GM19455 (cell line): ENCODE results near the gene ITLN1.
"Not testable (repeated sequence)": the region's sequence is repeated elsewhere in the genome, so short reads cannot be mapped to it uniquely, and the experiment has no call there.

Source experiments
- ATAC-seq: cut with Tn5 transposase; IDR thresholded peaks from one replicate; pipeline ENCODE4 v1.9.1; 2021; ENCODE audit not compliant: unreplicated experiment

Gene ITLN1

GRCh38 chr1:160883581-160884513, 1.1 kb downstream of the ITLN1 start:
- no peak for ATAC-seq

- ATAC-seq = no peak
These were observed 2.4 kb downstream of the ITLN1 start for GRCh38 chr1:160882582-160882981.

GRCh38 chr1:160881264-160881663, 3.7 kb downstream of the ITLN1 start:
- not testable (repeated sequence) for ATAC-seq

DNA sequence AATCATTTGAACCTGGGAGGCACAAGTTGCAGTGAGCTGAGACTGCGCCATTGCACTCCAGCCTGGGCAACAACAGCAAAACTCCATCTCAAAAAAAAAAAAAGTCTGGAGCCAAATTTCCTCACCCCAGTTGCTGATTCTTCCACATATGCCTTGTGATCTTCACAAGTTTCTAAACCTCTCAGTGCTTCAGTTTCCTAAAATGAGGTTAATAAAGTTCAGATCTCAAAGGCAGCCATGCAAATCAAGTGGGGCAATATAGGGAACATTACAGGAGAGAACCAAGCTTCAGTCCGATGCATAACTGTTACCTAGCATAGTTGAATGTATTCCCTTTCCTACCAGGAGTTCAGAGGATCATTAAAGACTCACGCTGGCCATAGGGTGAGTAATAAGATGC, 4.8 kb downstream of the ITLN1 start:
- no peak for ATAC-seq

- no peak for ATAC-seq
These were observed 5.9 kb downstream of the ITLN1 start for GRCh38 chr1:160879056-160879455.

DNA sequence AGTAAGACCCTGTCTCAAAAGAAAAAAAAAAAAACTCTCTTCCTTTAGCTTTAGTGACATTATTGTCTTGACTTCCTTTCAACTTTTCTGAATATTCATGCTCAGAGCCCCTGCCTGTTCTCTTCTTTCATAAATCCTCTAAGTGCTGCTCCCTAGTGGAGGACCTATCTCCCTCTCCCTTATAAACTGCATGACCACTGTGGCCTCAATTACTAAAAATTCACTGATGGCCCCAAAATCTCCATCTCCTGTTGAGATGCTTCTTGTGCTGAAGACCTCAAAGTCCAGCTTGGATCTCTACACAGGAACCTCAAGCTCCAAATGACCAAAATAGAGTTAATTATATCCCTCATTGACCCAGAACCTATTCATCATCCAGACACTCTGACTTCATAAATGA, 7.8 kb downstream of the ITLN1 start:
- no peak for ATAC-seq

DNA sequence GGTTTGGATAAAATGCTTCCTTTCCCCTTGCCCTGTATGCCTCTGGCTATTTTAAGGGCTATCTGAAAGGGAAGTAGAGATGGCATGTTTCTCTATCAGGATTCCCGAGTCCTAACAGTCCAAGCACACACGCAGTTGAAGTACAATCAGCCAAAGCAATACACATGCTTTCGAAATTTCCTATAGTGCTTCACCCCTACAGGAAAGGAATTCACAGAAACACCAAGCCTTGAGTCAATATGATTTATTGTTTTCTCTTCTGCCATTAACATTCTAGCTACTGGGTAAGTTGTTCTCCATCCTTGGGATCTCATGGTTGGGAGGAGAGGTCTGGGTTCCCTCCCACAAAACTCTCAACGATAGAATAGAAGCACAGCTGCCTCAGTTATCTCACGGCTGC, 8.7 kb downstream of the ITLN1 start:
- ATAC-seq = no peak

GRCh38 chr1:160875591-160875990, 9.4 kb downstream of the ITLN1 start:
- not testable (repeated sequence) for ATAC-seq

GRCh38 chr1:160874935-160875334, 10.0 kb downstream of the ITLN1 start:
- no peak for ATAC-seq

DNA sequence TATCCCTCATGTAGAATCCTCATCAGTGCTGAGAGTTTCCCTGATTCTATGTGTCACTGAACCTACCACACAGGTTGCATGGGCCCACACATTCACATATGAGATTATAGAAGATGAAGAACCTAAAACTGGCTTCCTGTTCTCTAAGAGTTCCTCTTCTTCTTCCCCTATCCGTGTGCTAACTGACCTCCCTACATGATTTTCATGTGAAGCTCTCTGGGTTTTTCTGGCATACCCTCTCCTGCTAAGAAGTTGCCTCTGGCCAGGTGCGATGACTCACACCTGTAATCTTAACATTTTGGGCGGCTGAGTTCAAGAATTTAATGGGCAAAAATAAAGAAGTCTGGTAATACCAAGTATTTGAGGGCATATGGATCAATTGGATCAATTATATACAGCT, 16.8 kb downstream of the ITLN1 start:
- ATAC-seq = no peak

GRCh38 chr1:160867651-160868050, 17.3 kb downstream of the ITLN1 start:
- not testable (repeated sequence) for ATAC-seq

DNA sequence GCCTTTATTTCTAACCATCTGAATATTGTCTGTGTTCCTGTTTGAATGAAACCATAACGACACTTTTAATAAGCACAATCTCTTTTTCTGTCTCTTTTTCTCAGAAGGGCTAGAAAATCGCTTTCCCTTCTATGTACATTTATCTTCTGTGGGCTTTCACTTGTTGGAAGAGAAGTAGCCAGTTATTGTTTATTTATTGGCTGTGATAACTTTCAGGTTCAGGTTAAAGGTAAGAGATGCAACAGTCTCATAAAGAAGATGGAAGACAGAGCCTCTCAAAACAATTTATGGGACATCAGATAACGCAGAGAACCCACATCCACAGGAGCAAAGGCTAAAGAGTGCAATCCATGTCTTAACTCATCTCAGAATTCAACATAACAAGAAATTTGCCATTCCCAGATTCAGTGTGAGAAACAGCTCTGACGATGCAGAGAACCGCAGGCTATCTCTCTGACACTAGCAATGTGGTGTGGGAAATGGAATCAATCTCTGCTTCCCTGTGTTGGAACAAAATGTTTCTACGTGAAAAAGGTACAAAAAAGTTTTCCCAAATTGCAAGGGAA, 18.2 kb downstream of the ITLN1 start:
- no peak for ATAC-seq

DNA sequence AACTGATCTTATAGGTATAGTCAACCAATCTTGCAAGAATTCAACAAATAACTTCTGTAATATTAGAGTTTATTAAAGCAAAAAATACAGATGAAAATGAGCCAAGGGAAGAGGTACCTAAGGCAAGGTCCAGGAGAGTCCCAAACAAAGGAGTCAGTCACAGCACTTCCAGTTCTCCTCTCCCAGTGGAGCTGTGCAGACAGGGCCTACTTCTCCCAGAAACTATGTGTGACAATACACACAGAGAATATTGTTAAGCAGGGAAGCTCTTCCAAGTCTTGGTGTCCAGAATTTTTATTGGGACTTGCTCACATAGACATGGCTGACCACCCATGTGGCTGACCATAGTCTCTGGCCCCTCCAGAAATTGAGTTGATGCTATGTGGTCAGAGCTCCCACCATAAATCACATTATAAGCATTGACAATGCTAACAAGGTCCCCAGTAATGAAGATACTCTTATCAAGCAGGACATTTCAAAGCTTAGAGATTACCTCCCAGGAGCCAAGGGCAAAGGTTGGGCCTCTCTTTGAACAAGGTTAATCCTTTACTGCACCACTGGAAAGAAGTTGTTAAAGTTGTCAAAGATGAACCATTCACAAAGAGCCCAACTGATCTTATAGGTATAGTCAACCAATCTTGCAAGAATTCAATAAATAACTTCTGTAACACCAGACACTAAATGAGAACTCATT, 18.8 kb downstream of the ITLN1 start:
- ATAC-seq = no peak

GRCh38 chr1:160865337-160865736, 19.6 kb downstream of the ITLN1 start:
- ATAC-seq = no peak

DNA sequence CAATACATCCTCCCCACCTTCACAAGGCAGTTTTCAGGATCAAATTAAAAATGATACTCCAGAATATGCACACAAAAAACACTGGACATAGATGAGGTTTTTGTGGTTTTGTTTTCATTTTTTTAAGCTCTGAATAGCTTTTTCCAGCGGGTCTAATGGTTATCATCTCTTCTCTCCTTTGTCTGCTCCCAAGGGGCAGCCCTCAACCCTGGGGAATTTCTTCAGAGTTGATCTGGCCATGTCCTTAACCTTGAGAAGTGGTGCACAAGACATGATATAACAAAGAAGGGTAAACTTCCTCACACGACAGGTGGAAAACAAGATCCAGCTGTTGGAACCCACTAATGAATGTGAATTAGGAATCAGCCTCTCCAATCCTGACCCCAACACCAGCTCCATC, 20.8 kb downstream of the ITLN1 start:
- no peak for ATAC-seq

- ATAC-seq = no peak
These were observed 21.2 kb downstream of the ITLN1 start for GRCh38 chr1:160863774-160864131.

DNA sequence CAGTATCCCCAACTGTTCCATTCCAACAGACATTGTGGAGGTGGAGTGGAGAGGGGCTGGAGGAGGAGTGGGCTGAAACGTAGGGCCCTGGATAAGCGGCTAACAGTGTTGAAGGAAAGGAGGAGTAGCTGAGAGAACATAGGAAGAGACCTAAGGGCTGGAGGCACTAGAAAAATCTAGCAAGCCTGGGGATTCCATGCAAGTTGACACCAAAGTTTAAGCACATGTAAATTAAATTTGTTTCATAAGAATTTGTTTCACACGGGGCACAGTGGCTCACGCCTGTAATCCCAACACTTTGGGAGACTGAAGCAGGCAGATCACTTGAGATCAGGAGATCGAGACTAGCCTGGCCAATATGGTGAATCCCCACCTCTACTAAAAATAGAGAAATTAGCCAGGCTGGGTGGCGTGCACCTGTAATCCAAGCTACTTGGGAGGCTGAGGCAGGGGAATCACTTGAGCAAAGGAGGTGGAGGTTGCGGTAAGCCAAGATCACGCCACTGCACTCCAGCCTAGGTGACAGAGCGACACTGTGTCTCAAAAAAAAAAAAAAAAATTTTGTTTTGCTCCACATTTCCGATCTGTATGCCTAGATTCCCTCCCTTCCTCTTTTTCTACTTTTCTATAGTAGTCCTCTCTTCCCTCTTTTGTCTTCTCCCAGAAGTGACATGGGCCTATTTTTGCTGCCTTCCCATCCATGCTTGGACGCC, 21.8 kb downstream of the ITLN1 start:
- no peak for ATAC-seq

DNA sequence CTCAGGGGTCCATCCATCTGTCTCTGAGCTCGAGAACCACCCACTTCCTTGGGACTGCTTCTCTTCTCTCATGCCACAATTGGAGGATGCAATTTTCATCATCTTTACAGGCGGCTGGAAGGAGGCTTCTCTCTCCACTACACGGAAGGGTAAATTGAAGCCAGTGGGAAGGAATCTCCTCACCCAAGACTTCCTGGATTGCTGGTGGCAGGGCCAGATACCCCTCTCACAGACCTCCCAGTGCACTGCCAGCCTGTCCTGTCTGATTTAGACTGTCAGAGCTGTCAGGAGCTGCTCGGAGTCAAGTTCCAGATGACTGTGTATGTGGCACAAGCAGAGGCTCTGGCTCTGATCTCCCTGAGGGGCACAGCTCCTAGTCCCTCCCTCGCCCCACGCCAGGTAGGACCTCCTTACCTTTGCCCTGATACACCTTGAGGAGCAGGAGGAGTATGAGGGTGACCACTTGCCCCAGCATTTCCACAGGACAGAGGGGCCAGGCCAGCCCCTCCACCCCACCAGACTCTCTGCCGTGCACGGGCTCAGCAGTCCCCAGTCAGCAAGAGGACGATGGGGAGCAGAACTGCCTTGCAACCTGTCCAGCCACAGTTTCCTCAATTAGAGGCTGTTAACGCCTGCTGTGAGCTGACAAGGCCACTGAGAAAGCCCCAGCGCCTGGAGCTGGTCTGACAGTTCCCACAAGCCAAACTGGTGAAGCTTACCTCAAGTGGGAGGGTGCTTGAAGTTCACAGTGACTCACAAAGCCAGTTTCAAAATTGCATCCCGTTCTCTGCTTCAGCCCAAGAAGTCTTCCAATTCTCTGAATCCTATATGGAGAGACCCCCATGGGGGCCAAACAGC, 22.5 kb downstream of the ITLN1 start, which contains the start of gene CD244:
Gene CD244 (minus strand): TSS at position 685 of the 858 bp plus-strand sequence. CDS start 210 bp downstream, at position 475.
- ATAC-seq = no peak

DNA sequence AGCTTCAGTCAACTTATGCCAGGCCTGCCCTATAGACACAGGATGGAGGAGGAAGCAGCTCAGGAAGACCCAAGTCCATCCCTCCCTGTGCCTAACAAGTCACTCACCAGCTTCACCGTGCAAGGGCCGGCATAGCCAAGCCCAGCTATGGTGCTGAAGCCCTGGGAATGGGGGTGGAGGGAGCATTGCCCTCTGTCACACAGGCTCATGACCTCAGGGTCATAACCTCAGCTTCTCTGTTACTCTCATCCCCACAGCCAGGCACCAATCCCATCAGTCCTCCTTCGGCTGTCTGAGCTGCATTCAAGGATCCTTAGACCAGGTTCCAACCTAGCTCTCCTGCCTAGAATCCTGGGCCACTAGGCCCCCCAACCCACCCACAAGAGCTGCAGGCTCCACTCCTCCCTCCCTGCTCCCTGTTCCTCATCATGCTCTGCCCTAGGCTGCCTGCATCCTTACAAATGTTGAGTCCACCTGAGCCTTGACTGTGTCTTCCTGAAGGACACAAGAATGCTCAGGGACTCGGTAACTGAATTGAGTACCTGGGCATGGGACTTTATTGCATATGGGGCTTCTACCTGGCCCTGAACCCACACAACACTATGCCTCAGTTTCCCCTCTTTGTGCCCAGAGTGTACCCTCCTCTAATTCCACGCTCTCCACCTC, 24.0 kb downstream of the ITLN1 start:
- ATAC-seq = no peak

GRCh38 chr1:160859166-160859565, 25.8 kb downstream of the ITLN1 start:
- ATAC-seq = no peak
